Peyer's patch (tissue), 4 donors: ENCODE measurements around the gene C7orf57. TPM values are rescaled to one million over a fixed set of nuclear protein-coding genes. Genes with fewer than 3 reads are reported as not detected.

Source experiments
- DNase-seq, 3 donors: peaks; one replicate each; pipeline ENCODE4 v3.0.0-alpha.2; 2017 to 2019
- H3K27ac ChIP-seq, 4 donors: fragments of 200-600 bp; sonication (generic); one replicate each; pipeline ENCODE4 v1.5.1; 2016 to 2019
- H3K27me3 ChIP-seq, 2 donors: fragments of 200-600 bp; sonication (generic); one replicate each; pipeline ENCODE4 v1.5.1; 2019
- H3K36me3 ChIP-seq, 3 donors: fragments of 200-600 bp; sonication (generic); one replicate each; pipeline ENCODE4 v1.5.1; 2016 to 2019
- H3K4me1 ChIP-seq, 4 donors: fragments of 200-600 bp; sonication (generic); one replicate each; pipeline ENCODE4 v1.5.1; 2016 to 2019
- H3K4me3 ChIP-seq, 4 donors: fragments of 200-600 bp; sonication (generic); 1 replicate in 3 of 4; 2 replicates in 1 of 4; pipeline ENCODE4 v1.5.1; 2016 to 2019; ENCODE audit warnings: mild to moderate bottlenecking in 1 of 4
- H3K9me3 ChIP-seq, 4 donors: fragments of 200-600 bp; sonication (generic); one replicate each; pipeline ENCODE4 v1.5.1; 2016 to 2019; ENCODE audit warnings: mild to moderate bottlenecking in 1 of 4
- CTCF ChIP-seq, 6 experiments: fragments of 450-650 bp in 4 of 6; fragments of 200-600 bp in 2 of 6; sonication (generic) in 1 of 6; IDR thresholded peaks; one replicate each; pipeline ENCODE4 v1.5.1; 2017 to 2019; ENCODE audit warnings: antibody characterized with exemption in 6 of 6, mild to moderate bottlenecking in 3 of 6, moderate library complexity in 1 of 6
- POLR2A ChIP-seq, 2 donors: fragments of 450-650 bp; IDR thresholded peaks; one replicate each; pipeline ENCODE4 v1.5.1; 2017; ENCODE audit warnings: antibody characterized with exemption in 2 of 2, mild to moderate bottlenecking in 2 of 2, moderate library complexity in 2 of 2
- total RNA-seq, 4 donors: library from RNA; depleted of rRNA; stranded (reverse); fragments of >200 nt; gene quantifications; one replicate each; pipeline ENCODE4 v1.1.0, GENCODE V29; 2016

The C7orf57 gene
- total RNA-seq, 4 donors from 2014 or later, result not detected

- H3K27ac ChIP-seq, result no peak overlapping the region
Observed at GRCh38 chr7:48094861-48095293, 59.5 kb downstream of the C7orf57 start.

GRCh38 chr7:48096273-48096672 lies 60.9 kb downstream of the C7orf57 start:
- no peak for DNase-seq
- Histone ChIP-seq H3K4me1 (no peaks in the 10 kb centered on the region), H3K36me3 (peaks cover 0 to 76% (median 0%) of the 10 kb centered on the region in 3 donors), H3K9me3 (no peaks in the 10 kb centered on the region), H3K4me3 (no peak overlapping the region), H3K27ac (peak overlapping the region in 1 of 4 donors; percentile 13), H3K27me3 (no peaks in the 10 kb centered on the region)
- no peak for TF ChIP-seq CTCF (IDR thresholded peaks at IDR 0.05)
- no peak for TF ChIP-seq POLR2A (IDR thresholded peaks at IDR 0.05)

More at GRCh38 chr7:48094861-48095293, 59.5 kb downstream of the C7orf57 start:
- peaks cover 0 to 65% (median 0%) of the 10 kb centered on the region in 3 donors for H3K36me3 ChIP-seq
- TF ChIP-seq POLR2A (IDR thresholded peaks at IDR 0.05), result no peak
- TF ChIP-seq CTCF (IDR thresholded peaks at IDR 0.05), result no peak
- H3K4me1 ChIP-seq, result peaks cover 0 to 9% (median 0%) of the 10 kb centered on the region in 4 donors
- H3K9me3 ChIP-seq, result no peaks in the 10 kb centered on the region
- no peaks in the 10 kb centered on the region for H3K27me3 ChIP-seq
- H3K4me3 ChIP-seq, result no peak overlapping the region
- no peak for DNase-seq

- DNase-seq, result no peak
- Histone ChIP-seq H3K4me3 (no peak overlapping the region), H3K9me3 (no peaks in the 10 kb centered on the region), H3K36me3 (peaks cover 0 to 77% (median 0%) of the 10 kb centered on the region in 3 donors), H3K4me1 (no peaks in the 10 kb centered on the region), H3K27me3 (no peaks in the 10 kb centered on the region), H3K27ac (peak overlapping the region in 2 of 4 donors; percentile 55)
- TF ChIP-seq CTCF (IDR thresholded peaks at IDR 0.05), result no peak
- TF ChIP-seq POLR2A (IDR thresholded peaks at IDR 0.05), result no peak
Observed at GRCh38 chr7:48097521-48098231, 62.3 kb downstream of the C7orf57 start.

GRCh38 chr7:48098846-48099245 lies 63.5 kb downstream of the C7orf57 start:
- no peaks in the 10 kb centered on the region for H3K9me3 ChIP-seq
- H3K36me3 ChIP-seq, result peaks cover 0 to 78% (median 0%) of the 10 kb centered on the region in 3 donors
- H3K4me1 ChIP-seq, result no peaks in the 10 kb centered on the region
- no peak for DNase-seq
- TF ChIP-seq POLR2A (IDR thresholded peaks at IDR 0.05), result no peak
- no peaks in the 10 kb centered on the region for H3K27me3 ChIP-seq
- no peak overlapping the region for H3K27ac ChIP-seq
- no peak overlapping the region for H3K4me3 ChIP-seq

- DNase-seq, result no peak
- Histone ChIP-seq H3K27ac (no peak overlapping the region), H3K9me3 (no peaks in the 10 kb centered on the region), H3K4me1 (no peaks in the 10 kb centered on the region), H3K36me3 (peaks cover 0 to 78% (median 0%) of the 10 kb centered on the region in 3 donors), H3K4me3 (no peak overlapping the region), H3K27me3 (no peaks in the 10 kb centered on the region)
- TF ChIP-seq CTCF (IDR thresholded peaks at IDR 0.05) (no peak), POLR2A (IDR thresholded peaks at IDR 0.05) (no peak)
Observed at GRCh38 chr7:48099781-48100180, 64.4 kb downstream of the C7orf57 start.

- TF ChIP-seq POLR2A (IDR thresholded peaks at IDR 0.05), result no peak
- TF ChIP-seq CTCF (IDR thresholded peaks at IDR 0.05), result no peak
- DNase-seq, result no peak
- Histone ChIP-seq H3K36me3 (peaks cover 0 to 76% (median 0%) of the 10 kb centered on the region in 3 donors), H3K27me3 (no peaks in the 10 kb centered on the region), H3K4me1 (no peaks in the 10 kb centered on the region), H3K27ac (no peak overlapping the region), H3K9me3 (no peaks in the 10 kb centered on the region), H3K4me3 (no peak overlapping the region)
Observed at GRCh38 chr7:48101352-48101751, 66.0 kb downstream of the C7orf57 start.
